HepG2 (cell line): ENCODE results near the gene MPLKIP. TPM values are rescaled to one million over a fixed set of nuclear protein-coding genes. Genes with fewer than 3 reads are reported as not detected.

Experiments used
- CBX1 ChIP-seq: IDR thresholded peaks from one replicate; pipeline ENCODE4 v1.6.1; 2016; ENCODE audit warnings: antibody characterized with exemption, low read depth
- DPF2 ChIP-seq: sonication (generic); formaldehyde crosslinking; IDR thresholded peaks from 2 replicates; pipeline ENCODE4 v1.4.0; 2020; ENCODE audit warnings: mild to moderate bottlenecking, low read depth, missing genetic modification reagents, borderline replicate concordance
- ETV6 ChIP-seq: sonication (generic); formaldehyde crosslinking; conservative IDR thresholded peaks from 2 replicates; pipeline ENCODE4 v1.4.0; 2020; ENCODE audit warnings: missing genetic modification reagents
- ISL2 ChIP-seq: sonication (generic); formaldehyde crosslinking; IDR thresholded peaks from 2 replicates; pipeline ENCODE4 v1.5.0; 2020; ENCODE audit warnings: missing genetic modification reagents
- MED8 ChIP-seq: sonication (generic); formaldehyde crosslinking; IDR thresholded peaks from 2 replicates; pipeline ENCODE4 v1.8.1; 2023; ENCODE audit warnings: mild to moderate bottlenecking, missing genetic modification reagents; ENCODE audit not compliant: insufficient replicate concordance
- NCOA2 ChIP-seq: sonication (generic); formaldehyde crosslinking; IDR thresholded peaks from 2 replicates; pipeline ENCODE4 v1.8.0; 2022; ENCODE audit warnings: inconsistent platforms
- SRY ChIP-seq: sonication (generic); formaldehyde crosslinking; IDR thresholded peaks from 2 replicates; pipeline ENCODE4 v1.8.0; 2022; ENCODE audit warnings: mild to moderate bottlenecking, missing genetic modification reagents
- SYNCRIP ChIP-seq: fragments of 200-400 bp; formaldehyde crosslinking; IDR thresholded peaks from 2 replicates; pipeline ENCODE4 v1.6.1; 2018; ENCODE audit warnings: mild to moderate bottlenecking, low read depth, low read length; ENCODE audit not compliant: insufficient read depth
- ZNF672 ChIP-seq: sonication (generic); formaldehyde crosslinking; IDR thresholded peaks from 2 replicates; pipeline ENCODE4 v1.8.1; 2022; ENCODE audit warnings: missing genetic modification reagents
- ZSCAN31 ChIP-seq: sonication (generic); formaldehyde crosslinking; IDR thresholded peaks from 2 replicates; pipeline ENCODE4 v1.5.0; 2020; ENCODE audit warnings: low read depth, mild to moderate bottlenecking, missing genetic modification reagents
- polyA plus RNA-seq, 8 experiments: library from polyadenylated mRNA; depleted of rRNA in 3 of 8; stranded (reverse) in 7 of 8; unstranded in 1 of 8; fragments of >200 nt; fragmentation: Illumina TruSeq in 4 of 8; extraction: Trizol in 4 of 8; gene quantifications; 2 replicates each; pipeline versions ENCODE4 v1.2.1 to v1.2.3, GENCODE V29; 2011 to 2016; ENCODE audit warnings: low read depth in 4 of 8, missing spikeins in 1 of 8, mixed read lengths in 1 of 8; ENCODE audit not compliant: insufficient read depth in 1 of 8
- total RNA-seq, 5 experiments: library from RNA; depleted of rRNA; stranded (reverse); fragments of >200 nt; fragmentation: Illumina TruSeq; extraction: Trizol; gene quantifications; 2 replicates each; pipeline ENCODE4 v1.2.3, GENCODE V29; 2016; ENCODE audit warnings: low read depth in 1 of 5
- TF ChIP-seq, protein P1 (sequence below): sonication (generic); formaldehyde crosslinking; IDR thresholded peaks from 2 replicates; pipeline ENCODE4 v1.8.1; 2023; ENCODE audit warnings: missing genetic modification reagents, mild to moderate bottlenecking, borderline replicate concordance
- TF ChIP-seq, protein P2 (sequence below): sonication (generic); formaldehyde crosslinking; IDR thresholded peaks from 2 replicates; pipeline ENCODE4 v1.5.0; 2020; ENCODE audit warnings: missing genetic modification reagents
- TF ChIP-seq, protein P3 (sequence below): sonication (generic); IDR thresholded peaks from 2 replicates; pipeline ENCODE4 v1.6.1; 2016; ENCODE audit warnings: low read depth, borderline replicate concordance
- TF ChIP-seq, protein P4 (sequence below): sonication (generic); formaldehyde crosslinking; IDR thresholded peaks from 2 replicates; pipeline ENCODE4 v1.8.1; 2023; ENCODE audit warnings: missing genetic modification reagents, inconsistent platforms, borderline replicate concordance
- TF ChIP-seq, protein P5 (sequence below): sonication (generic); formaldehyde crosslinking; IDR thresholded peaks from 2 replicates; pipeline ENCODE4 v1.5.1; 2020; ENCODE audit warnings: mild to moderate bottlenecking, missing genetic modification reagents
- TF ChIP-seq, protein P6 (sequence below): sonication (generic); formaldehyde crosslinking; IDR thresholded peaks from 2 replicates; pipeline ENCODE4 v1.5.0; 2020; ENCODE audit warnings: missing genetic modification reagents
- TF ChIP-seq, protein P7 (sequence below): sonication (generic); formaldehyde crosslinking; conservative IDR thresholded peaks from 2 replicates; pipeline ENCODE4 v1.8.0; 2022; ENCODE audit warnings: low read depth, missing genetic modification reagents

The MPLKIP gene
- total and polyA plus RNA-seq, 2 of the 13 experiments (the other 11 are each of a cell fraction or from before 2014, with no cell fraction given): 40.1 to 45.7 TPM

DNA sequence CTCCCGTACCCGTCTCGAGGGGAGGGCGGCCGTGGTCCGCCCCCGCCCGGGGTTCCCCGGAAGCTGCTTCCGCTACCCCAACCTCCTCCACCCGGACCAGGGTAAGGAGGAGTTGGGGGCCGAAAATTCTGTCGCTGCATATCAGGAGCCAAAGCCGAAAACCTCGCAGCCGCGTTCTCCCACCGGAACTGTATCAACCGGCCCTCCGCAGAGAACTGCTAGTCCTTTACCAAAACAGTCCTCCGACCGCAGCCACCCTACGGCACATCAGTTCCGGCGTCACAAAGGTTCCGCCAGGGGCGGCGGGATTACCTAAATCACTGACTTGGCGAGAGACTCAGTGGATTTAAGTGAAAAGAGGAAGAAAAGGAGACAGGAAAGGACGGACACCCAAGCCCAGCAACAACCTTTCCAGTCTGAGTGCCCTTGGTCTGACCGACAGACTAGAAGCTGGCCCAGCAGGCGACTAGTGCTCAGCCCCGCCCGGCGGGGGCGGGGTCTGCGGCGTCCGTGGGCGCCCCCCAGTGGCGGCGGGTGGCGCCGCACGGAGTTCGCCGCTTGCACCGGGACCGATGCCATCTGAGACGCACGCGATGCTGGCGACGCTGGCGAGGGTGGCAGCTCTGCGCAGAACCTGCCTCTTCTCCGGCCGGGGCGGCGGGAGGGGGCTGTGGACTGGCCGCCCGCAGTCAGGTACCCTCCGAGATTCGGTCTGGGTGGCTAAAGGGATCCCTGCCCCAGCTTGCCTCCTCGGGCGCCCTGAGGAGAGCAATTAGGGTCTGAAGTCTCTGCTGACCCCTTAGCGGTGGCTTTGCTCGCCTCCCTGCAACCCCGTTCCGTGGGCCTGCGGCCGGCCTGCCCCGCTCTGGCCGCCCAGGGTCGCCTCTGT lies at the start of gene MPLKIP, which contains the start of gene SUGCT (continued):
- TF ChIP-seq, protein P1, sequence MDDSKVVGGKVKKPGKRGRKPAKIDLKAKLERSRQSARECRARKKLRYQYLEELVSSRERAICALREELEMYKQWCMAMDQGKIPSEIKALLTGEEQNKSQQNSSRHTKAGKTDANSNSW: 0 out of 2 replicates have a peak, but pooled peaks have one; percentile 29
- TF ChIP-seq, protein P2, sequence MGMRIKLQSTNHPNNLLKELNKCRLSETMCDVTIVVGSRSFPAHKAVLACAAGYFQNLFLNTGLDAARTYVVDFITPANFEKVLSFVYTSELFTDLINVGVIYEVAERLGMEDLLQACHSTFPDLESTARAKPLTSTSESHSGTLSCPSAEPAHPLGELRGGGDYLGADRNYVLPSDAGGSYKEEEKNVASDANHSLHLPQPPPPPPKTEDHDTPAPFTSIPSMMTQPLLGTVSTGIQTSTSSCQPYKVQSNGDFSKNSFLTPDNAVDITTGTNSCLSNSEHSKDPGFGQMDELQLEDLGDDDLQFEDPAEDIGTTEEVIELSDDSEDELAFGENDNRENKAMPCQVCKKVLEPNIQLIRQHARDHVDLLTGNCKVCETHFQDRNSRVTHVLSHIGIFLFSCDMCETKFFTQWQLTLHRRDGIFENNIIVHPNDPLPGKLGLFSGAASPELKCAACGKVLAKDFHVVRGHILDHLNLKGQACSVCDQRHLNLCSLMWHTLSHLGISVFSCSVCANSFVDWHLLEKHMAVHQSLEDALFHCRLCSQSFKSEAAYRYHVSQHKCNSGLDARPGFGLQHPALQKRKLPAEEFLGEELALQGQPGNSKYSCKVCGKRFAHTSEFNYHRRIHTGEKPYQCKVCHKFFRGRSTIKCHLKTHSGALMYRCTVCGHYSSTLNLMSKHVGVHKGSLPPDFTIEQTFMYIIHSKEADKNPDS: no peak
- TF ChIP-seq, protein P3, sequence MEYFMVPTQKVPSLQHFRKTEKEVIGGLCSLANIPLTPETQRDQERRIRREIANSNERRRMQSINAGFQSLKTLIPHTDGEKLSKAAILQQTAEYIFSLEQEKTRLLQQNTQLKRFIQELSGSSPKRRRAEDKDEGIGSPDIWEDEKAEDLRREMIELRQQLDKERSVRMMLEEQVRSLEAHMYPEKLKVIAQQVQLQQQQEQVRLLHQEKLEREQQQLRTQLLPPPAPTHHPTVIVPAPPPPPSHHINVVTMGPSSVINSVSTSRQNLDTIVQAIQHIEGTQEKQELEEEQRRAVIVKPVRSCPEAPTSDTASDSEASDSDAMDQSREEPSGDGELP: no peak
- TF ChIP-seq, protein P4, sequence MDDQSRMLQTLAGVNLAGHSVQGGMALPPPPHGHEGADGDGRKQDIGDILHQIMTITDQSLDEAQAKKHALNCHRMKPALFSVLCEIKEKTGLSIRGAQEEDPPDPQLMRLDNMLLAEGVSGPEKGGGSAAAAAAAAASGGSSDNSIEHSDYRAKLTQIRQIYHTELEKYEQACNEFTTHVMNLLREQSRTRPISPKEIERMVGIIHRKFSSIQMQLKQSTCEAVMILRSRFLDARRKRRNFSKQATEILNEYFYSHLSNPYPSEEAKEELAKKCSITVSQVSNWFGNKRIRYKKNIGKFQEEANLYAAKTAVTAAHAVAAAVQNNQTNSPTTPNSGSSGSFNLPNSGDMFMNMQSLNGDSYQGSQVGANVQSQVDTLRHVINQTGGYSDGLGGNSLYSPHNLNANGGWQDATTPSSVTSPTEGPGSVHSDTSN (CRISPR knock-in tag): no peak
- TF ChIP-seq SRY (CRISPR knock-in tag) (no peak), SYNCRIP (no peak), ZNF672 (CRISPR knock-in tag) (0 out of 2 replicates have a peak, but pooled peaks have one; percentile 57), NCOA2 (CRISPR knock-in tag) (peak; percentile 58; the same call in 1 of the 2 replicates), ETV6 (CRISPR knock-in tag) (peak; percentile 86; the same call in 1 of the 2 replicates), MED8 (CRISPR knock-in tag) (peak; percentile 76), ZSCAN31 (no peak; the same call in 1 of the 2 replicates), DPF2 (CRISPR knock-in tag) (no peak), CBX1 (peak; percentile 87), ISL2 (CRISPR knock-in tag) (peak; percentile 54; the same call in 1 of the 2 replicates)
- TF ChIP-seq, protein P5, sequence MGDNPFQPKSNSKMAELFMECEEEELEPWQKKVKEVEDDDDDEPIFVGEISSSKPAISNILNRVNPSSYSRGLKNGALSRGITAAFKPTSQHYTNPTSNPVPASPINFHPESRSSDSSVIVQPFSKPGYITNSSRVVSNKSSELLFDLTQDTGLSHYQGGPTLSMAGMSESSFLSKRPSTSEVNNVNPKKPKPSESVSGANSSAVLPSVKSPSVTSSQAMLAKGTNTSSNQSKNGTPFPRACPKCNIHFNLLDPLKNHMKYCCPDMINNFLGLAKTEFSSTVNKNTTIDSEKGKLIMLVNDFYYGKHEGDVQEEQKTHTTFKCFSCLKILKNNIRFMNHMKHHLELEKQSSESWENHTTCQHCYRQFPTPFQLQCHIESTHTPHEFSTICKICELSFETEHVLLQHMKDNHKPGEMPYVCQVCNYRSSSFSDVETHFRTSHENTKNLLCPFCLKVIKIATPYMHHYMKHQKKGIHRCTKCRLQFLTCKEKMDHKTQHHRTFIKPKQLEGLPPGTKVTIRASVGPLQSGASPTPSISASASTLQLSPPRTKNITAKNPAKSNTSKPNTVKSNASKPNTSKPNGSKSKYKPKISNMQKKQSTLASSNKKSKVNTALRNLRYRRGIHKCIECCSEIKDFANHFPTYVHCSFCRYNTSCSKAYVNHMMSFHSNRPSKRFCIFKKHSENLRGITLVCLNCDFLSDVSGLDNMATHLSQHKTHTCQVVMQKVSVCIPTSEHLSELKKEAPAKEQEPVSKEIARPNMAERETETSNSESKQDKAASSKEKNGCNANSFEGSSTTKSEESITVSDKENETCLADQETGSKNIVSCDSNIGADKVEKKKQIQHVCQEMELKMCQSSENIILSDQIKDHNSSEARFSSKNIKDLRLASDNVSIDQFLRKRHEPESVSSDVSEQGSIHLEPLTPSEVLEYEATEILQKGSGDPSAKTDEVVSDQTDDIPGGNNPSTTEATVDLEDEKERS (CRISPR knock-in tag): no peak
- TF ChIP-seq, protein P6, sequence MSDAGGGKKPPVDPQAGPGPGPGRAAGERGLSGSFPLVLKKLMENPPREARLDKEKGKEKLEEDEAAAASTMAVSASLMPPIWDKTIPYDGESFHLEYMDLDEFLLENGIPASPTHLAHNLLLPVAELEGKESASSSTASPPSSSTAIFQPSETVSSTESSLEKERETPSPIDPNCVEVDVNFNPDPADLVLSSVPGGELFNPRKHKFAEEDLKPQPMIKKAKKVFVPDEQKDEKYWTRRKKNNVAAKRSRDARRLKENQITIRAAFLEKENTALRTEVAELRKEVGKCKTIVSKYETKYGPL (CRISPR knock-in tag): peak; percentile 21; the same call in 1 of the 2 replicates
- TF ChIP-seq, protein P7, sequence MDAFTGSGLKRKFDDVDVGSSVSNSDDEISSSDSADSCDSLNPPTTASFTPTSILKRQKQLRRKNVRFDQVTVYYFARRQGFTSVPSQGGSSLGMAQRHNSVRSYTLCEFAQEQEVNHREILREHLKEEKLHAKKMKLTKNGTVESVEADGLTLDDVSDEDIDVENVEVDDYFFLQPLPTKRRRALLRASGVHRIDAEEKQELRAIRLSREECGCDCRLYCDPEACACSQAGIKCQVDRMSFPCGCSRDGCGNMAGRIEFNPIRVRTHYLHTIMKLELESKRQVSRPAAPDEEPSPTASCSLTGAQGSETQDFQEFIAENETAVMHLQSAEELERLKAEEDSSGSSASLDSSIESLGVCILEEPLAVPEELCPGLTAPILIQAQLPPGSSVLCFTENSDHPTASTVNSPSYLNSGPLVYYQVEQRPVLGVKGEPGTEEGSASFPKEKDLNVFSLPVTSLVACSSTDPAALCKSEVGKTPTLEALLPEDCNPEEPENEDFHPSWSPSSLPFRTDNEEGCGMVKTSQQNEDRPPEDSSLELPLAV (CRISPR knock-in tag): no peak
